Activated CD4-positive, alpha-beta T cell treated with anti-CD3 and anti-CD28 coated beads, Interleukin-2, amount 50 U/mL, for 4 hours (primary cell): ENCODE data around the gene ADCY4.
A peak's percentile ranks its signal among the peaks of the same experiment; 100 is the strongest.

ENCODE experiments used
- DNase-seq, 2 experiments: peaks; one replicate each; pipeline ENCODE4 v3.0.0-alpha.2; 2020

The ADCY4 gene

DNA sequence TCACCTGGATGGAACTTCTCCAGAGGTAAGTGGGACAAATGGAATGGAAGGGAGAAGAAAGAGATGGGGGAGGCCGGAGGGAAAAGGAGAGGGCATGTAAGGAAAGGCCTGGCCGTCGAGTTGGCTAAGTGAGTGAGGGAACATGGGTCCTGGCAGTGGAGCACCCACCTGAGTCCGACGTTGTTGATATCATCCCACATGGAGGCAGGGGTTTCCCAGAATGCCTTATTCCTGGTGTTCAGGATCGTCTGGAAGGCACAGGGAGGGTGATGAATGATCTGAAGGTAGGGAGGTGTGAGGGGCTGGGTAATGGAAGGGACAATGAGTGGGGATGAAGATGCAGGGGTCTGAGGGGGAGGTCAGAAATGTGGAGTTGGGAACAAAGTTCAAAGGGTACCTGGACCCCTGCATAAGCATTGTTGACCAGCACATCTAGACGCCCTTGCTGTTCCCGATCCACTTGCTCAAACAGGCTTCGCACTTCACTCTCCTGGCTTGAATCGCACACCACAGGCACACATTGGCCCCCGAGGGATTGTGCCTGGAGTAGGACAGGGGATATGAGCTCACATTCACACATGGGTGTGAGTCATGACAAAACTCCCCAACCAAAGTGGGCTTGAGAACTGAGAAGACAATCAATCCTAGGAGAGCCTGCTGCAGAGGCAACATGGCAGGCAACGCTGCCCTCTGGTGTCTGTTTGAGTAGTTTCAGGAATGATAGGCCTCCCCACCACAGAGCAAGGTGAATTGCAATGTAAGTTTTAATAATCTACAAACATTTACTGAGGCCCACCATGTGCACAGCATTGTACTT, 38.3 kb downstream of the ADCY4 start:
- DNase-seq: peak; percentile 71 to 74

DNA sequence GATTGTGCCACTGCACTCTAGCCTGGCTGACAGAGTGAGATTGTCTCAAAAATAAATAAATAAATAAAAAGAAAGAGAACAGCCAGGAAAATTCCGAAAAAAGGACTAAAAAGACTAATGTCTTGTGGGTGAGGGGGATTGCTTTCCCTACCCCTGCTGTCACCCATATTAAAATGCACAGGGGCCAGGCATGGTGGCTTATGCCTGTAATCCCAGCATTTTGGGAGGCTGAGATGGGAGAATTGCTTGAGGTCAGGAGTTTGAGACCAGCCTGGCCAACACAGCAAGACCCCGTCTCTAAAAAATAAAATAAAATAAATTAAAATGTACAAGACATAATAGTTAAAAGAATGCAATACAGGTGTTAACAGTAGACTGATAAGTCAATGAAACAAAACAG, 41.3 kb downstream of the ADCY4 start:
- DNase-seq: no peak

DNA sequence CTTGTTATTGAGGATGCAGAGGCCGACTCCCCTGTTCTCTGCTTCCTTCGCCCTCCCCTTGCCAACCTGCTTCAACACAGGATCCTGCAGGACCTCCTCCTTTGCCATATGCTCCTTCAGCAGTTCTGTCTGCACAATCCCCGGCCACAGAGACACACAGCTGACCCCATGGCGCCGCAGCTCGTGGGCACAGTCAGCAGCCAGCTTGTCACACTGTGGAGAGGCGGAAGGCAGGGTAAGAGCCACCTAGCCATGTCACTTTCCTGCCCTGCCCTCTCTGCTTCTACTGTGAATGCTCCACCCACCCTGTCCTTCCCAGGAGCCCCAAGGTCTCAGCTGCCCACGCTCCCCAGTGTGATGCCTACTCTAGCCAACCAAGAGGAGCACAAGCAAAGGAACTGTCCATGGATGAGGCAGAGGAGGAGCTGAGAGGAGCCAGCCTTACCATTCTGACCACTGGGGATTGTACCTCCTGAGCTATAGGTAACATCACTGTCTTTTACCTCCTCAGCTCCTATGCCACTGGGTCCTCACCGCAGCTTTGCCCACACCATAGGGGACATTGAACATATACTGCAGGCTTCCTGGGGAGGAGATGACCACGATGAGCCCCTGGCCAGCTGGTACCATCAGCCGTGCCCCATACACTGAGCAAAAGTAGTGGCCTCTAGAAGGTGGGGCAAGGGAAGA, 42.6 kb downstream of the ADCY4 start:
- no peak for DNase-seq

- no peak for DNase-seq
Observed at GRCh38 chr14:24291446-24292117, 43.3 kb downstream of the ADCY4 start.

DNA sequence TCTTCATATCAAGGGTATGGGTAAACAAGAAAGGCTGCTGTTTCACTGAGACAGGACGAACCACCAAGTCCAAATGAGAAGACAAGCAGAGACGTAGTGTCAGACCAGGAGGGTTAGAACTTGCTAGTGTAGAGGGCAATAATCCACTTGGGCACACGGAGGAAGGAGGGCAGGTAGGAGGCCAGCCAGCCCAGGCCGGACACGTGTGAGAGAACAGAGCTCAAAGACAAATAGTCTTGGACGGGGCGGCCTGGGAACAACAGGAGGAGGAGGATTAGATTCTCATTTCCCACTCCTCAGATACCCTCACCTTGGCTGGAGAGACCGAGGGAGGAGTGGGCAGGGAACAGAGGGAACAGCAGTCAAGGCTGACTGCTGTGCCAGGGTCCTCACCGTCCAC, 44.1 kb downstream of the ADCY4 start:
- DNase-seq: no peak

- DNase-seq: no peak
Observed at GRCh38 chr14:24289649-24290280, 45.1 kb downstream of the ADCY4 start.

GRCh38 chr14:24286996-24287395, 47.9 kb downstream of the ADCY4 start:
- no peak for DNase-seq

GRCh38 chr14:24285351-24285750, 49.5 kb downstream of the ADCY4 start:
- DNase-seq: no peak

GRCh38 chr14:24284501-24285035, 50.3 kb downstream of the ADCY4 start:
- no peak for DNase-seq

DNA sequence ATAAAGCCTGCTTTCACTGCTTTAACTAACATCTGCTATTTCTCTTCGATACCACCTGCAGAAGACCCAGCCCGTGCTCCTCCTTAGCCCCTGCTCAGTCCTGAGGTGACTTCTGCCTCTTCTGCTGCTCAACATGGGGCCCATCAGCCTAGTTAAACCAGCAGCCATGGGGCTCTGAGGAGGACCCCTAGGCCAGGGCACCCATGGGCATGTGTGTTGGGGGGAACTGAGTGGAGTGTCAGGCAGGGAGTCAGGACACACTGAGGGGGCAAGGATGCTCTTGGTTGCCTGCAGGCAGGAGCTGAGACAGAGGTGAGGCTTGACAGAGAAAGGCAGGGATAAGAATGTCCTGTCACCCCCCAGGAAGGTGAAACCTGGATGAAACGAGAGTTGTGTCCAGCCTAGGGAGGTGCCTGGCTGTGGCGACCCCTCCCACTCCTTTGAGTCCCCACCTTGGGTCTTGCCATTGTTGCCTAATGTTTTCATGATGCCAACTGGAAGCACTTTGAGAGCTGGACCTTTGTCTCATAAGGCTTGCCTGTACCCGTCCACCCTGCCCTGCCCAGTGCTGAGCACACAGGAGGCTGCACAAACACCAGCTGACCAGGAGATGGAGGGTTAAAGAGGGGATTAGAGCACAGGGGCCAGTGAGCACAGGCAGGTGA, 50.9 kb downstream of the ADCY4 start:
- DNase-seq: no peak

- no peak for DNase-seq
Observed at GRCh38 chr14:24282736-24283135, 52.1 kb downstream of the ADCY4 start.

DNA sequence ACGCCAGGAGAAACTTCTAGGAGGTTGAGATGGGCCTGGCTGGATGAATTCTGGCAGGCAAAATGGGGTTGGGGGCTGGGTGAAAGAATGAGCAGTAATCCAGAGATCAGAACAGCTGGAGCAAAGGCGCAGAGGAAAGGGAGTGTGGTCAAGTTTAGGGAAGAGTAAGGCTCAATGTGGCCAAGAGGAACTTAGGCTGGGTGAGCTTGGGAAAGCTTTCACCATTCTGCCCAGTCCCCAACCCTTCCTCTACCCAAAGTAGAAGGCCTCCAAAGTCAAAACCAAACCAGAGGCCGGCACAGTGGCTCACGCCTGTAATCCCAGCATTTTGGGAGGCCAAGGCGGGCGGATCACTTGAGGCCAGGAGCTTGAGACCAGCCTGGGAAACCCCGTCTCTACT, 53.2 kb downstream of the ADCY4 start:
- no peak for DNase-seq

- DNase-seq: no peak
Observed at GRCh38 chr14:24280797-24281460, 53.9 kb downstream of the ADCY4 start.

DNA sequence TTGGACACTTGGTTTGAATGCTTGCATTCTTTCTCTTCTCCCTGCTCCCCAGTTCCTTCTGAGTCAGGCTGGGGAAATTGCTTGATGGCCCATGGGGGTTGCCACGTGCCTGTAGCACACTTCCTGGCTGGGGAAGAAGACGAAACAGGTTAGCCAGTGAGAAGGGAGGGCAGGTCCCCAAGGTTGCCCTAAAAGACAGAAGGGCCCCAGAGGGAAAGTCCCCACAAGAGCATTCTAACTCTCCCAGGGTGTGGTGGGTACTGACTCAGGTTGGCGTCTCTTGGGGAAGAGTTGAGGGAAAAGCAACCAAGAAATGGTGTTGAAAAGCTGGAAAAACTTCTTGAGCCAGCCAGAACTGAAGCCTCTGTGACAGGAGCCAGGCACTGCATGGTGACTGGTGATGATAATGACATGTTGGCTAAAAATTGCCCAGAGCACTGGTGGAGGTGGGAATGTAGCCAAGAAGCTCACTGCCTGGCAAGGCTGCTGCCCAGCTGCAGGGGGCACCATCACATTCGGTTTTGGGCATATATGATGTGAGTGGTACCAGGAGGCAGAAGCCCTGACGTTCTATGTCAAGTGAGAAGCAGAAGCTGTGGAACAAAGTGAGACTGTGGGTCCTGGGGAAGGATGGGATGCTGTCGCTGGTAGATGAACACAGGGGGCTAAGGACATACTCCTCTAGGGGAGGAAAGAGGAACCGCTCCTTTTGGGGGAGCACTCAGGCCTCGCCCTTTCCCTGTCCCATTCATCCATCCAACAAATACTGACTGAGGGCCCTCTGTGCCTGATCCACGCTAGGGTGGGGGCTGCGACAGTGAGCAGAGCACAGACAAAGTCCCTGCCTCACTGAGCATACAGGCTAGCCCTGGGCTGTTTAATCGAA, 55.3 kb downstream of the ADCY4 start:
- DNase-seq: peak; percentile 53

GRCh38 chr14:24278424-24278823, 56.4 kb downstream of the ADCY4 start:
- no peak for DNase-seq

DNA sequence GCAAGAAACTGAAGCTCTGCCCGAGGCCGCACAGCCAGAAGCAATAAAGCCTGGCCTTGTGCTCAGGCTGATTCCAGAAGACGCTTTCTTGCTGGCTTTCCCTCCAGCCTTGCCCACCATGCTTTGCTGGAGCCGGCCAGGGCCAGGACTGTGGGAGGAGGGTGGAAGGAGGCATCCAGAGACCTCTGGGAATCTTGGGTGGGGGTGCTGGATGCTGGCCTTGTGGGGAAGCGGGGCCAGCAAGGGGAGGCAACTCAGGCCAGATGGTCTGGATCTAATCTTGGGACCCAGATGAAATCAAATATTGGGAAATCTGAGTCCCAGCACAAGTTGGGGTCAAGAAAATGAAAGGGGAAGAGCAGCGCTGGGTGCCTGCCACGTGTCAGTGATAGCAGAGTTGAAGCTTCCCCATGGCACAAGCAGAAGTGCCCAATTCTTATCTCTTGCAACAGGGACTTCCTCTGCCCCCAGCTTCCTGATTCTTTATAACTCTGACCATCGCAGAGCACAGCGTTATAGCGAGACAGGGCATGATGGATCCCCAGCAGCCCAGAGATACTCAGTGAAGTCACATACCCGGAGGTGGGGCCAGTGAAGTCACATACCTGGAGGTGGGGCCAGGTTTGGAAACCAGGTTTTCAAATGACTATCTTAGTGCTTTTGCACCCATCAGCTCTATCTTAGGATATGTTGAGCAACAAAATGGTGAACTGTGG, 57.1 kb downstream of the ADCY4 start:
- no peak for DNase-seq

- DNase-seq: no peak
Observed at GRCh38 chr14:24277071-24277470, 57.8 kb downstream of the ADCY4 start.

DNA sequence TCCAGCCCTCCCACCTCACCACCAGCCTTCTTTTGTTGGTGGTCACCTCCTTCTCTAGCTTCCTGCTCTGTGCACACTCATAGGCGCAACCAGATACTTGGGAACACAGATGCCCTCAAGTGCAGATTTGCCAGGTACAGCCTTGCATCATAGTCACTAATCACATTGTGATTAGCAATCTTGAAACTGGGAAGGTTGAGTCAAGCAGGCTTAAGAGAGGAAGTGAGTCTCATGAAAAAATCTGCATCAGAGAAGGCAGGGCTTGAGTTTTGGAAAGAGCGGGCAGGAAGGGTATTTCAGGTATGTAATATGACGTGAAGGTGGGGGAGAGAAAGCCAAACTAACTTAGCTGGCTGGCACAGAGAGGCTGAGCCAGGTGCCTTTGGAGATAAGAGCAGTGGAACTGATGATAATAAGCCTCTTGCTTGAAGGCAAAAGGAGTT, 60.7 kb downstream of the ADCY4 start:
- peak; percentile 48 to 51 for DNase-seq

- DNase-seq: no peak
Observed at GRCh38 chr14:24273422-24273998, 61.4 kb downstream of the ADCY4 start.

- DNase-seq: no peak
Observed at GRCh38 chr14:24272467-24272866, 62.4 kb downstream of the ADCY4 start.
